Panc1 (cell line): ENCODE measurements around the gene KRT12.

Experiments used
- POLR2AphosphoS5 ChIP-seq: IDR thresholded peaks from 2 replicates; pipeline ENCODE4 v1.6.1; 2012; ENCODE audit warnings: mild to moderate bottlenecking, low read depth, low read length, moderate library complexity
- SIN3A ChIP-seq: IDR thresholded peaks from 2 replicates; pipeline ENCODE4 v1.6.1; 2012; ENCODE audit warnings: low read depth, mild to moderate bottlenecking, low read length, moderate library complexity, borderline replicate concordance; ENCODE audit not compliant: insufficient read depth
- TCF7L2 ChIP-seq: IDR thresholded peaks from 2 replicates; pipeline ENCODE4 v1.6.1; 2011; ENCODE audit warnings: mild to moderate bottlenecking, low read depth, low read length, inconsistent platforms
- TF ChIP-seq, protein P1 (sequence below): fragments of 450-650 bp; IDR thresholded peaks from 2 replicates; pipeline ENCODE4 v1.5.1; 2017; ENCODE audit warnings: mild to moderate bottlenecking
- TF ChIP-seq, protein P2 (sequence below), 2 experiments: IDR thresholded peaks; 2 replicates each; pipeline ENCODE4 v1.6.1; 2011 to 2012; ENCODE audit warnings: low read depth in 2 of 2, control low read depth in 1 of 2, low read length in 1 of 2, mild to moderate bottlenecking in 1 of 2, moderate library complexity in 1 of 2; ENCODE audit not compliant: insufficient read depth in 1 of 2

GRCh38 chr17:40866838-40867237 is at the start of gene KRT12:
- TF ChIP-seq, protein P1, sequence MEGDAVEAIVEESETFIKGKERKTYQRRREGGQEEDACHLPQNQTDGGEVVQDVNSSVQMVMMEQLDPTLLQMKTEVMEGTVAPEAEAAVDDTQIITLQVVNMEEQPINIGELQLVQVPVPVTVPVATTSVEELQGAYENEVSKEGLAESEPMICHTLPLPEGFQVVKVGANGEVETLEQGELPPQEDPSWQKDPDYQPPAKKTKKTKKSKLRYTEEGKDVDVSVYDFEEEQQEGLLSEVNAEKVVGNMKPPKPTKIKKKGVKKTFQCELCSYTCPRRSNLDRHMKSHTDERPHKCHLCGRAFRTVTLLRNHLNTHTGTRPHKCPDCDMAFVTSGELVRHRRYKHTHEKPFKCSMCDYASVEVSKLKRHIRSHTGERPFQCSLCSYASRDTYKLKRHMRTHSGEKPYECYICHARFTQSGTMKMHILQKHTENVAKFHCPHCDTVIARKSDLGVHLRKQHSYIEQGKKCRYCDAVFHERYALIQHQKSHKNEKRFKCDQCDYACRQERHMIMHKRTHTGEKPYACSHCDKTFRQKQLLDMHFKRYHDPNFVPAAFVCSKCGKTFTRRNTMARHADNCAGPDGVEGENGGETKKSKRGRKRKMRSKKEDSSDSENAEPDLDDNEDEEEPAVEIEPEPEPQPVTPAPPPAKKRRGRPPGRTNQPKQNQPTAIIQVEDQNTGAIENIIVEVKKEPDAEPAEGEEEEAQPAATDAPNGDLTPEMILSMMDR: no peak
- no peak for TF ChIP-seq POLR2AphosphoS5
- no peak for TF ChIP-seq TCF7L2
- TF ChIP-seq, protein P2, sequence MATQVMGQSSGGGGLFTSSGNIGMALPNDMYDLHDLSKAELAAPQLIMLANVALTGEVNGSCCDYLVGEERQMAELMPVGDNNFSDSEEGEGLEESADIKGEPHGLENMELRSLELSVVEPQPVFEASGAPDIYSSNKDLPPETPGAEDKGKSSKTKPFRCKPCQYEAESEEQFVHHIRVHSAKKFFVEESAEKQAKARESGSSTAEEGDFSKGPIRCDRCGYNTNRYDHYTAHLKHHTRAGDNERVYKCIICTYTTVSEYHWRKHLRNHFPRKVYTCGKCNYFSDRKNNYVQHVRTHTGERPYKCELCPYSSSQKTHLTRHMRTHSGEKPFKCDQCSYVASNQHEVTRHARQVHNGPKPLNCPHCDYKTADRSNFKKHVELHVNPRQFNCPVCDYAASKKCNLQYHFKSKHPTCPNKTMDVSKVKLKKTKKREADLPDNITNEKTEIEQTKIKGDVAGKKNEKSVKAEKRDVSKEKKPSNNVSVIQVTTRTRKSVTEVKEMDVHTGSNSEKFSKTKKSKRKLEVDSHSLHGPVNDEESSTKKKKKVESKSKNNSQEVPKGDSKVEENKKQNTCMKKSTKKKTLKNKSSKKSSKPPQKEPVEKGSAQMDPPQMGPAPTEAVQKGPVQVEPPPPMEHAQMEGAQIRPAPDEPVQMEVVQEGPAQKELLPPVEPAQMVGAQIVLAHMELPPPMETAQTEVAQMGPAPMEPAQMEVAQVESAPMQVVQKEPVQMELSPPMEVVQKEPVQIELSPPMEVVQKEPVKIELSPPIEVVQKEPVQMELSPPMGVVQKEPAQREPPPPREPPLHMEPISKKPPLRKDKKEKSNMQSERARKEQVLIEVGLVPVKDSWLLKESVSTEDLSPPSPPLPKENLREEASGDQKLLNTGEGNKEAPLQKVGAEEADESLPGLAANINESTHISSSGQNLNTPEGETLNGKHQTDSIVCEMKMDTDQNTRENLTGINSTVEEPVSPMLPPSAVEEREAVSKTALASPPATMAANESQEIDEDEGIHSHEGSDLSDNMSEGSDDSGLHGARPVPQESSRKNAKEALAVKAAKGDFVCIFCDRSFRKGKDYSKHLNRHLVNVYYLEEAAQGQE (IDR thresholded peaks at IDR 0.05; ENCODE audit: insufficient read depth in 1 of 2, low read depth in 2 of 2, low read length in 1 of 2): no peak
- no peak for TF ChIP-seq SIN3A
